GM18951 (cell line): Measurements from ENCODE around the gene TENT5C.

Experiments
- POLR2A ChIP-seq: IDR thresholded peaks from 4 replicates; pipeline ENCODE4 v1.6.1; 2011; ENCODE audit warnings: mild to moderate bottlenecking; ENCODE audit not compliant: insufficient read length, insufficient read depth; ENCODE audit errors: extremely low read depth
- in situ Hi-C: fragments of 300-500 bp; cut with MboI; formaldehyde crosslinking; loops from one replicate; pipeline ENCODE4 v1.12.0; 2022; ENCODE audit warnings: low sequenced_read_pairs, mixed read lengths, inconsistent platforms; ENCODE audit not compliant: unreplicated experiment

The TENT5C gene

GRCh38 chr1:117672756-117673155, 66.9 kb downstream of the TENT5C start:
- no peak for TF ChIP-seq POLR2A
- in situ Hi-C loops: loop anchor here (10.0 kb wide), 1 partner anchor 148 kb away; no protein-coding TSS in a partner anchor

DNA sequence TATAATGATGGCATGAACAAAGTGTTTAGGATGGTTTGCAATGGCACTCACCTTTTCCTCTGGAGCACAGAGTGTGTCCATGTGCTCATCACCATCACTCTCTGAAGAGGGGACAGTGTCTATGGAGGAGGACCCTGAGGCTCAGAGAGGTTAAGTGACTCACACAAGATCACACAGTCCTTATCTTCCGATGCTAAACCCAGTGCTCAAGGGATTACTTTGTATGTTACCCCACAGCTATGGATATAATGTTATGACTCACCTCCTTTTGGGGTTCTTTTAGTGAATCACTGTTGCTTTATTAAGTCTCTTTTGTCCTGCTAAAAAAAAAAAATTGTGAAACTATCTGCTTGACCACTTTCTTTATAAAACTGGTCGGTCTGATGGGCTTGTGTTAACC, 67.6 kb downstream of the TENT5C start:
- in situ Hi-C loops: loop anchor here (10.0 kb wide), 1 partner anchor 149 kb away; no protein-coding TSS in a partner anchor
- no peak for TF ChIP-seq POLR2A

- TF ChIP-seq POLR2A: no peak
- in situ Hi-C loops: loop anchor here (10.0 kb wide), 1 partner anchor 150 kb away; no protein-coding TSS in a partner anchor
Observed at GRCh38 chr1:117674521-117675400, 68.9 kb downstream of the TENT5C start.

DNA sequence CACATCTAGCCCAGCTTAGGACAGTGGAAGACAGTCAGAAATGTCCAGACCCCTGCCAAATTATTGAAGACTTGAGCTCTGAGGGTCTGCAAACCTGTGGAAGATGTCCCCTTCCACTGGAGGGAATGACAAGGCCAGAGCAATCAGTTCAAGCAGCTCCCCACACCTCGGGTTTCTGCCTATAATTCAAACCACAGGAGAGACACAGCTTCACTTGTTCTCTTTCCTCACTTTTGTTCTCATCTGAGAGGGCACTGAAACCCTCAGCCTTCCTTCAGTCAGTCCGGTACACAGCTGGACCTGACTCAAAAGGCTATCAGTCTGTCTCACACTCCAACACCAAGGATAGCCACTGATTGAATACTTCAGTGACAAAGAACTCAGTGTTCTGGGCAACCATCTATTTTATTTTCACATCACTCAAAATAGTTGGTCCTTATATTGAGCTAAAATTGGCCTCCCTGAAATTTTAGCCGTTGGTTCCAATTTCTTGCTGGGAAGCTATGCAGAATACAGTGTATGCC, 70.1 kb downstream of the TENT5C start:
- in situ Hi-C loops: loop anchor here (10.0 kb wide), 1 partner anchor 151 kb away; no protein-coding TSS in a partner anchor
- no peak for TF ChIP-seq POLR2A

DNA sequence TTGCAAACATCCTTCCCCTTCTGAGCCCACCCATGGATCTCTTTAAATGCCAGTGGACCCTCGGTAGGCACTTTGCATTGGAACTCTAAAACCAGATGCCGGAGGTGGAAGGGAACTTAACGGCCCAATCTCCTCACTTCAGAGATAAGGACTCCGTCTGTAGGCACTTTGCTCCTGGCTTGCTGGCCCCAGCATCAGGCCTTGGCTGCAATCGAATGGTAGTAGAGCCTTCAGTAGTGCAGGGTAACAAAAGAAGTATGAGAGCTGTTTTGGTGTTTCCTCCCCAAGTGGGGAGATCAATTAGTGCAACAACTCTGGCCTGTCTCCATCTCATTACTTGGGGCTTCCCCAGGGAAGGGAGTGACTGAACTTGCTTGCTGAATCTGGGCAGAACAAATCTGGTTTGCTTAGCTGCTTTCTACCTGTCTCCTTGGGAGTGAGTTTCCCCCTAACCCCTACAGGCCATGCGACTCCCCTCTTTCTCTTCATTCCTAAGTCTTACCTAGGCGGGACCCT, 70.8 kb downstream of the TENT5C start:
- TF ChIP-seq POLR2A: no peak
- in situ Hi-C loops: loop anchor here (10.0 kb wide), 1 partner anchor 152 kb away; no protein-coding TSS in a partner anchor
